GM21447 (cell line): ENCODE results near the gene C12orf50.
"Not testable (repeated sequence)": the region's sequence is repeated elsewhere in the genome, so short reads cannot be mapped to it uniquely, and the experiment has no call there.

Source experiments
- ATAC-seq: cut with Tn5 transposase; IDR thresholded peaks from one replicate; pipeline ENCODE4 v1.9.1; 2021; ENCODE audit not compliant: unreplicated experiment

The C12orf50 gene

DNA sequence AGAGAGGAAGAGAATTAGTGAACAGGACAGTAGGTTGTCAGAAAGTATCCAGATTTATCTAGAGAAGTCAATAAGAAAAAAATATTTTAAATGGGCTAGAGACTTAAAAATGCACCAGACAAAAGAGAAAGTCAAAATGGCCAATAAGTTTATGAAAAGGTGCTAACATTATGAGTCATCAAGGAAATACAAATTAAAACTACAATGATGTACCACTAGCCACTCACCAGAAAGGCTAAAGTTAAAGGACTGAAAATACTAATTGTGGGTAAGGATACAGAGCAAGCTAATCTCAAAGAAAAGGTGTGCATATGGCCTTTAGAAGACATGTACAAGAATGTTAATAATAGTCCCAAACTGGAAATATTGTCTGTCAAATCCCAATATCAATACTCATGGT is 37.7 kb downstream of the C12orf50 start:
- no peak for ATAC-seq

- no peak for ATAC-seq
Observed at GRCh38 chr12:87988534-87988933, 40.7 kb downstream of the C12orf50 start.

DNA sequence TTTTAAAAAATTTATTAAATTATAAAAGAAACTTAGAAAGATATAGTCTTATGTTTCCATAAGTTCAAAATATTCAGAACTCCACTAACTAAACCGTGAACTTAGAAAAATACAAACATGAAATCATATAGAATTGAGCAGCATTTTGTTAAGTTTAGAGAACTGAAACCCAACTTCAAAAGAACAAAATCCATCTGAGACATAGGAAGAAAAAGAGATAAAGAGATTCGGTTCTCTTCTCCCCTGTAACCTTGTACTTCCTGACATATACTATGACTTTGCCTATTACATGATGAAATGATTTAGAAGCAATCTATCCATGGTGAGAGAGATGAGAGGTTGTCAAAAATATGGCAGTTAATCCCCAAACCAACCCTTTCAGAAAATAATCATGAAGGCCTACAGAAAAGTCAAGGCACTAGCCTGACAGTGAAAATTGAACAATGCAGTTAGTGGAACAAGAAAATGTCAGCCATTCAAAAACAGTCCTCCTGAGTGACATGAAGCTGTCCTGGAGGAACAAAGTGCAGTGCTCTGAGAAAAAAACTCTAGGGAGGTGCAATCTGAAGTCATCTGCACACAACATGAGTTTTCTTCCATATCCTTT is 44.0 kb downstream of the C12orf50 start:
- no peak for ATAC-seq

GRCh38 chr12:87982208-87982607 is 47.0 kb downstream of the C12orf50 start:
- ATAC-seq = no peak

- ATAC-seq = no peak
Observed at GRCh38 chr12:87981495-87981894, 47.7 kb downstream of the C12orf50 start.

DNA sequence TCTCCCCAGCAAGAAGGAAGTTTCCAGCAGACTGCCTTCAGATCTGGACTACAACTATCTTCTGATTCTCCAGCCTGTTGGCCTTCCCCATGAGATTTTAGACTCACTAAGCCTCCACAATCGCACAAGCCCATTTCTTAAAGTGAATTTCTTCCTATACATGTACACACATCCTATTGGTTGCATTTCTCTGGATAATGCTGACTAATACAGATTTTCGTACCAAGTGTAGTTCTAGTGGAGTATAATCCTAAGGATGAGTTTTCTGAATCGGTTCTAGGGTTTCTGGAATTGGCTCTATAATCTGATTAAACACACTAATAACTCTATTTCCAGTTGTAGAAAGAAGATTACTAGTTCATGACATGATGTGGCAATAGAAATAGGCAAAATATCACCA is 53.3 kb downstream of the C12orf50 start:
- ATAC-seq = no peak

DNA sequence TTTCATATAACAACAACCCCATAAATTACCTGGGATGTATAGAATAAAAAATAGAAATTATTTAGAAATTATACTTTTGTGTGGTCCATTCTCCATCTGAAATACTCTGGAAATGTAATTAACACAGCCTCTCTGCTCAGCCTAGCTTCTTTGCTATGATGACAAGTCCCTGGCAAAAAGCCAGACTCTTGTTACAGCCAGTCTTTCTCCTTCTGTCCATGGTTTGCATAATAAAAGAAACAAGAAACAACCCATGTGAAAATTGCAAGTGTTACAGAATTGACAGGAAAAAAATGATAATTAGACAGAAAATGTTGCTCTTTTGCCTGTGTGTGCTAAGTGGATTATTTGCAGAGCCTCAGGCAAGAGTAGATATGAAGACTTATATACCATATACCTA is 61.3 kb downstream of the C12orf50 start:
- ATAC-seq = no peak

DNA sequence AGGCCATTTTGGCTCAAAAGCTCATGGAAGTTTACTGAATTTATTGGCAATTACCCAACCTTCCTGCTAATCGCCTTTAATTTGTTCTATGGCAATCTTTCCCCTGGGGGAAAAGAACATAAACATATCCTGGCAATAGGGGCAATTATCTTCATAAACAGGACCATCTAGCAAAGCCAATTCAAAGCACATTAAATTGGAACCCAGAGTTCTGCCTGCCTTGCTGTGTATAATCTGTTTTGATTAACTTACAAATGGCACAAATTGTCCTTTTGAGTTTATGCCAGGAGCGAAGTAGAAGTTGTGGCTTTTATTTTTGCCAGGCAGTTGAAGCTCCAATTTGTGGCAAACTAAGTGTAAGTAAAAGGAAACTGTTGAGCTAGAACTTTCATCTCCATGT is 68.6 kb downstream of the C12orf50 start:
- no peak for ATAC-seq

- ATAC-seq = not testable (repeated sequence)
Observed at GRCh38 chr12:87954028-87954427, 75.2 kb downstream of the C12orf50 start.

- no peak for ATAC-seq
Observed at GRCh38 chr12:87953256-87953860, 75.8 kb downstream of the C12orf50 start.

DNA sequence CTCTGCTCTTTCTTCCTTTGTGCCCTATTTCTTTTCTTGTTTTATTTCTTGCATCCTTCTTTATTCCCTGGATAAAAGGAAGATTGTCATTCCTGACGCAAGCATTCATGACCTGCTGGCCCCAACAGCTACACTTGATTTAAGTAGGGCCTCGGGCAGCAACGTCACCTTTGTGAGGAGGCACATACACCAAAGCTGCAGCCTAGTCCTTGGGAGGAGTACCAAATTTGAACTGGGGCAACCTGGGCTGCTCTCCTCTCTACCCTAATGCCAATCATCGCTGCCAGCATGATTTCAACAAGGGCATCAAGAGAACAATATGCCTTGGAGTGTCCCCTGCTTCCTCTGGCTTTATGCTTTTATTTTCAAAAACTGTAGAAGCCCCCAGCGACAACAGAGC is 76.4 kb downstream of the C12orf50 start:
- no peak for ATAC-seq

DNA sequence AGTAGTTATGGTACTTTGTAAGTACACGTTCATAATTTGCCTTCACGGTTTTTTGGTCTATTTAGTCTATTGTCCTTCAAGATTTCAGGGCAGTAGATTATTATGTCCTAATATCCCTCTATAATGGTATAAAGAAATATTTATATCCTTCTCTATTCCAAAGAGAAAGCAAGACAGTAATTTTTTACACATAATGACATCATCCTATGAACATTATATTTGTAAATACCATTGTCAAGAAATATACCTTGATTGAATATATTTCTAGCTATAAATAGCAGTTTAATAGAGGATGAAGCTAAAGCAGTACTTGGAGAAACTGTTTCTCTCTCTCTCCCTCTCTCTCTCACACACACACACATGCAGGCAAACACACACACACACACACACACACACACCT is 77.0 kb downstream of the C12orf50 start:
- no peak for ATAC-seq

DNA sequence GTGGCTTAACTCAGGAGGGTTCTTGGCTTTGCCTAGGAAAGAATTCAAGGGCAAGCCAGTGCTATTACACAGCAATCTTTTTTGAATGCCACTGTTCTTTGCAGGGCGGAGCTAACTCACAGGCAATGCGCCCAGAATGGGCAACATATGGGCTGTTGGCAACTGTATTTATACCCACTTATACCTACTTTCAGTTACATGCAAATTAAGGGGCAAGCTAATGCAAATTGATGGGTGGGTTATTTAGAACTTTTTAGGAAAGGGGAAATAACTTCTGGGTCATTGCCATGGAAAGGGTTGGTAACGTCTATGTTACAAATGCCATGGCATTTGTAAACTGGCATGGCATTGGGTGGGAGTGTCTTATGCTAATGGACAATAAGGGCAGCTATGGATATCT is 85.4 kb downstream of the C12orf50 start:
- no peak for ATAC-seq

DNA sequence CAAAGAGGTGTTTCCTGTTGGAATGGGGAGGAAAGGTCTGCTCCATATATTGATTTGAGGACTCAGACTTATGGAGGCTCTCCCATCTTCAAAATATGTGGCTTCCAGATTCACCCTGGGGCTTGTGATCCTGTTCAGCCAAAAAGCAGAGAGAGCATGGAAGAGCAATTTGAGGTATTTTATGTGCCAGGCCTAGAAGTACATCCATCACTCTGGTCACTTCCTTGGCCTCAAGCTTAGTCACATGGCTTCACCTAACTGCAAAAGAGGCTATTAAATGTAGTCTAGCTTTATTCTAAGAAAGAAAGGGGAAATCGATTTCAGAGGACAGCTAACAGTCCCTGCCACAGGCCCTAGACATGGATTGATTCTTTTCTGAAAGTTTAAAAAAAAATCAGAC is 86.2 kb downstream of the C12orf50 start:
- ATAC-seq = no peak

- ATAC-seq = no peak
Observed at GRCh38 chr12:87939182-87939581, 90.0 kb downstream of the C12orf50 start.

- no peak for ATAC-seq
Observed at GRCh38 chr12:87935216-87935615, 94.0 kb downstream of the C12orf50 start.

DNA sequence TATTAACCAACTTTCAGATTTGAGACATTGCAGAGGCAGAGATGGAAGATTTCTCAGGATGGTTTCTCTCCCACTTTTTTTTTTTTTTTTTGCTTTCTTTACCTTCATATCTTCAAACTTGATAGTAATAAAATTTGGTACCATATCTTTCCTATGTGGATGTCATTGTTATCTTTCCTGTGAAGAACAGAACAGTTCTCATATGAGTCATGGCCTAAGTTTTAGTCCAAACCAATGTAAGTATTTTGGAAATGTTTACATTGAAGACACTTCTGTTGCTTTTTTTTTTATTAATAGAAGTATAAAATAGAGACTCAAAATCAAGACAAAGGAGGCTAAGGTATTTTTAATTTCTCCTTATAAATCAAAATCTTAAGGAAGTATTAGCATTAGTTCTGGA is 95.2 kb downstream of the C12orf50 start:
- ATAC-seq = no peak

DNA sequence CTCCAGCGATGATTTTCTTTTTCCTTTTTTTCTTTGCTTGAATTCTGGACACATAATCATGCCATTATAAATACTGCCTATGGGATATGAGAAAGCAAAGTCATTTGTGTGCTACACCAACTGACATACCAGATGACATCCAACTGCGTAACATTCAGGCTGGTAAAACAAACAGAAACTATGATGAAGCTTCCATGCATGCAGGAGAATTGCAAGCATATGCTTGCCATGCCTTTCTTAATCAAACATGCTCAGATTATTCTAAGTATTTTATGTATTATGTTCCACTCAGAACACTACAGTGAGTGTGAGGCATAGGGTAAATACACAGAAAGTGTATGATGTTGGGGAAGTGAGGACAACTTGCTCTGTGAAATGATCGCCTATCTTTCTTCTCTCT is 97.4 kb downstream of the C12orf50 start:
- no peak for ATAC-seq

DNA sequence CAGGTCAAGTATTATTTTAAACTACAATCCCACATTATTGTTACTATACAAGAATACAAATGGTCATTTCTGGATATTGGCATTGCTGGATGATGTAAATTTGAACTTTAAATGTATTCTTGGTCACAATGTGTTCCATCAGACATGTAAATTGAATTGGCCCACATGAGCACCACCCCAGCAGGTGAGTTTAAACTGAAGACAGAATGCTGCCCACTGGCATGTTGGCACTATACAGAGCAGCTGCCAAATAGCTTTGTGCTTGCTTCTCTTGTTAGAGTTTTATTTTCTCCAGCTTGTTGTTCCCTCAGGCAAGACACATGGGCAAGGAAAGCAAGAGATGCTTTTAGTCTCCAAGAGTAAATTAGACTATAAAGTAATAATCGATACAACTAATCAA is 98.6 kb downstream of the C12orf50 start:
- no peak for ATAC-seq
